Glomerular endothelial cell (primary cell): ENCODE measurements around the gene RAB6B. TPM values are rescaled to one million over a fixed set of nuclear protein-coding genes. Genes with fewer than 3 reads are reported as not detected.

Source experiments
- DNase-seq: peaks from one replicate; pipeline ENCODE4 v3.0.0-alpha.2; 2011; ENCODE audit warnings: low read depth, low spot score; ENCODE audit errors: extremely low read depth
- total RNA-seq: library from RNA; depleted of rRNA; stranded (reverse); fragments of >200 nt; gene quantifications from 2 replicates; pipeline ENCODE4 v1.2.3, GENCODE V29; 2015

The RAB6B gene
- total RNA-seq: 3.8 and 4.3 TPM in 2 replicates

- DNase-seq: no peak
Measured at GRCh38 chr3:133895208-133896001, at the start of gene RAB6B. Gene RAB6B, minus strand, starts transcription at chr3:133895882. Its CDS starts 416 bp downstream, at chr3:133895466.

- peak; percentile 61 for DNase-seq
Measured at GRCh38 chr3:133944641-133945380, 49.1 kb upstream of the RAB6B start.

- DNase-seq: no peak
Measured at GRCh38 chr3:133944181-133944580, 48.5 kb upstream of the RAB6B start.

- peak; percentile 91 for DNase-seq
Measured at GRCh38 chr3:133943639-133944141, 48.0 kb upstream of the RAB6B start.

- no peak for DNase-seq
Measured at GRCh38 chr3:133943031-133943535, 47.4 kb upstream of the RAB6B start.

- no peak for DNase-seq
Measured at GRCh38 chr3:133941415-133941821, 45.7 kb upstream of the RAB6B start.

GRCh38 chr3:133940536-133940935, 44.9 kb upstream of the RAB6B start:
- DNase-seq: no peak

- DNase-seq: no peak
Measured at GRCh38 chr3:133939463-133939835, 43.8 kb upstream of the RAB6B start.

GRCh38 chr3:133938770-133939462, 43.2 kb upstream of the RAB6B start:
- no peak for DNase-seq

GRCh38 chr3:133937756-133938601, 42.3 kb upstream of the RAB6B start:
- no peak for DNase-seq

GRCh38 chr3:133937061-133937686, 41.5 kb upstream of the RAB6B start:
- DNase-seq: no peak

- no peak for DNase-seq
Measured at GRCh38 chr3:133935843-133936769, 40.4 kb upstream of the RAB6B start.

- no peak for DNase-seq
Measured at GRCh38 chr3:133934996-133935842, 39.5 kb upstream of the RAB6B start.

GRCh38 chr3:133934073-133934970, 38.6 kb upstream of the RAB6B start:
- no peak for DNase-seq

- DNase-seq: no peak
Measured at GRCh38 chr3:133933097-133934024, 37.7 kb upstream of the RAB6B start.

GRCh38 chr3:133932009-133932408, 36.3 kb upstream of the RAB6B start:
- no peak for DNase-seq
